ENCODE measurements around the gene SLTM.
"Not testable (repeated sequence)": the region's sequence is repeated elsewhere in the genome, so short reads cannot be mapped to it uniquely, and the experiment has no call there.

The SLTM gene

GRCh38 chr15:58833681-58834426, 99.6 kb downstream of the SLTM start:
- not testable (repeated sequence) for H3K27ac ChIP-seq

GRCh38 chr15:58830556-58830955, 102.9 kb downstream of the SLTM start:
- H3K27ac ChIP-seq, result no peak overlapping the region
- no peak for DNase-seq (ENCODE audit: low read depth, low spot score)

More at GRCh38 chr15:58833681-58834426, 99.6 kb downstream of the SLTM start:
- DNase-seq (ENCODE audit: low read depth, low spot score), result not testable (repeated sequence)

Measured in epithelial cell of prostate (primary cell).